ENCODE results near the gene PPP3R2.
A peak's percentile ranks its signal among the peaks of the same experiment; 100 is the strongest.

Gene PPP3R2

GRCh38 chr9:101625876-101626275 lies 31.1 kb upstream of the PPP3R2 start:
- Mint-ChIP-seq H3K4me3 (no peak overlapping the region), H3K9me3 (no peaks in the 10 kb centered on the region), H3K4me1 (no peaks in the 10 kb centered on the region), H3K27ac (no peak overlapping the region), H3K27me3 (ENCODE audit: low read depth) (no peaks in the 10 kb centered on the region), H3K36me3 (ENCODE audit: low read depth) (no peaks in the 10 kb centered on the region)
- TF ChIP-seq, protein P1, sequence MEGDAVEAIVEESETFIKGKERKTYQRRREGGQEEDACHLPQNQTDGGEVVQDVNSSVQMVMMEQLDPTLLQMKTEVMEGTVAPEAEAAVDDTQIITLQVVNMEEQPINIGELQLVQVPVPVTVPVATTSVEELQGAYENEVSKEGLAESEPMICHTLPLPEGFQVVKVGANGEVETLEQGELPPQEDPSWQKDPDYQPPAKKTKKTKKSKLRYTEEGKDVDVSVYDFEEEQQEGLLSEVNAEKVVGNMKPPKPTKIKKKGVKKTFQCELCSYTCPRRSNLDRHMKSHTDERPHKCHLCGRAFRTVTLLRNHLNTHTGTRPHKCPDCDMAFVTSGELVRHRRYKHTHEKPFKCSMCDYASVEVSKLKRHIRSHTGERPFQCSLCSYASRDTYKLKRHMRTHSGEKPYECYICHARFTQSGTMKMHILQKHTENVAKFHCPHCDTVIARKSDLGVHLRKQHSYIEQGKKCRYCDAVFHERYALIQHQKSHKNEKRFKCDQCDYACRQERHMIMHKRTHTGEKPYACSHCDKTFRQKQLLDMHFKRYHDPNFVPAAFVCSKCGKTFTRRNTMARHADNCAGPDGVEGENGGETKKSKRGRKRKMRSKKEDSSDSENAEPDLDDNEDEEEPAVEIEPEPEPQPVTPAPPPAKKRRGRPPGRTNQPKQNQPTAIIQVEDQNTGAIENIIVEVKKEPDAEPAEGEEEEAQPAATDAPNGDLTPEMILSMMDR (IDR thresholded peaks at IDR 0.05; ENCODE audit: unreplicated experiment in 3 of 3), result no peak

GRCh38 chr9:101620452-101620851 lies 25.7 kb upstream of the PPP3R2 start:
- Mint-ChIP-seq H3K9me3 (no peaks in the 10 kb centered on the region), H3K4me1 (no peaks in the 10 kb centered on the region), H3K4me3 (no peak overlapping the region), H3K36me3 (ENCODE audit: low read depth) (no peaks in the 10 kb centered on the region), H3K27ac (no peak overlapping the region), H3K27me3 (ENCODE audit: low read depth) (no peaks in the 10 kb centered on the region)
- TF ChIP-seq, protein P1 (IDR thresholded peaks at IDR 0.05; ENCODE audit: unreplicated experiment in 3 of 3), result no peak

DNA sequence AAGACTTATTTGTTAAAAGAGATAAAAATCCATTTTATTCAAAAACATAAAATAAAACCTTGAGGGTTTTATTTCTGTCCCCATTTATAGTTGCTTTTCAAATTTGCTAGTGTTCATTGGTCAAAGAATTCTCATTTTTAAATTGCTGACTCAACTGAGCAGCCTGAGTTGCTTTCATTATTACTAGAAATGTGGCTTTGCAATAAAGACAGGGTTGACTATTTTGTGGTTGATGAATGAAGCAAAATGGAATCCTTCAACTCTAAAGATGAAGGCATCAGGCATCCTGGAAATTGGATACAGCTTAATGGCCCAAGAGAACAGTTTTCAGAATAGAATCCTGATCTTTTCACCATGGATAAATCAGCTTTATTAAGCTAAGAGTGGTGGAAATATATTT lies 23.9 kb upstream of the PPP3R2 start:
- Mint-ChIP-seq H3K4me1 (no peaks in the 10 kb centered on the region), H3K9me3 (no peaks in the 10 kb centered on the region), H3K27me3 (ENCODE audit: low read depth) (no peaks in the 10 kb centered on the region), H3K36me3 (ENCODE audit: low read depth) (no peaks in the 10 kb centered on the region), H3K27ac (no peak overlapping the region), H3K4me3 (no peak overlapping the region)
- TF ChIP-seq, protein P1 (IDR thresholded peaks at IDR 0.05; ENCODE audit: unreplicated experiment in 3 of 3), result no peak

- Mint-ChIP-seq H3K4me1 (peaks cover 6% of the 10 kb centered on the region), H3K27ac (no peak overlapping the region), H3K9me3 (no peaks in the 10 kb centered on the region), H3K4me3 (no peak overlapping the region), H3K27me3 (ENCODE audit: low read depth) (no peaks in the 10 kb centered on the region), H3K36me3 (ENCODE audit: low read depth) (no peaks in the 10 kb centered on the region)
- TF ChIP-seq, protein P1 (IDR thresholded peaks at IDR 0.05; ENCODE audit: unreplicated experiment in 3 of 3), result no peak
Observed at GRCh38 chr9:101605547-101605946, 10.8 kb upstream of the PPP3R2 start.

DNA sequence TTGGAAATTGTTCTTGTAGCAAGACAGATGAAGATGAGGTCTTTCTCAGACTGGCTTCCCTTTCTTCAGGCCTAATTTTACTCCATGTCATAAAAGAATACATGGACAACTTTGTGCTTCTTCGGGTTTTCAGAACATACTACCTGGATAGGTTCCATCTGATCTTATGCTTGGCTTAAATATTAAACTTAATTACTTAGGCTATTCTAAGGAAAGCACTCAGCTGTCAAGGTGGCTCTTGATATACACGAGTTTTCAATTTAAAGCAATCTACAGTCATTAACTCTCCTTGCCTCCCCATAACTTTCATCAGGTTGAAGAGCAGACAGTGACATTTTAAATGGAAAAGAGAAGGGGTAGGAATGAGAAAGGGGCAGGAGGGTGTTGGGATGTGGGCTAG lies 9.5 kb upstream of the PPP3R2 start:
- no peak overlapping the region for H3K27ac Mint-ChIP-seq
- TF ChIP-seq, protein P1 (IDR thresholded peaks at IDR 0.05; ENCODE audit: unreplicated experiment in 3 of 3), result no peak
- H3K4me3 Mint-ChIP-seq, result no peak overlapping the region
- no peaks in the 10 kb centered on the region for H3K27me3 Mint-ChIP-seq (ENCODE audit: low read depth)
- H3K36me3 Mint-ChIP-seq (ENCODE audit: low read depth), result no peaks in the 10 kb centered on the region
- H3K9me3 Mint-ChIP-seq, result no peaks in the 10 kb centered on the region
- H3K4me1 Mint-ChIP-seq, result peaks cover 6% of the 10 kb centered on the region

- no peak overlapping the region for H3K4me3 Mint-ChIP-seq
- H3K27ac Mint-ChIP-seq, result peak overlapping the region in 1 of 3 experiments; percentile 52
- TF ChIP-seq, protein P1 (IDR thresholded peaks at IDR 0.05; ENCODE audit: unreplicated experiment in 3 of 3), result peak; percentile 67 to 78 (median 73)
- no peaks in the 10 kb centered on the region for H3K9me3 Mint-ChIP-seq
- H3K4me1 Mint-ChIP-seq, result peaks cover 6% of the 10 kb centered on the region
- H3K27me3 Mint-ChIP-seq (ENCODE audit: low read depth), result no peaks in the 10 kb centered on the region
- no peaks in the 10 kb centered on the region for H3K36me3 Mint-ChIP-seq (ENCODE audit: low read depth)
Observed at GRCh38 chr9:101601904-101602765, 7.4 kb upstream of the PPP3R2 start.
